ENCODE results near the gene DCLK3.

Gene DCLK3

GRCh38 chr3:36734742-36735141 is 29.6 kb downstream of the DCLK3 start:
- H3K4me3 ChIP-seq (replicated peaks; ENCODE audit: insufficient read depth, low read length), result no peak overlapping the region
- no peaks in the 10 kb centered on the region for H3K27me3 ChIP-seq (ENCODE audit: insufficient read depth, poor library complexity, severe bottlenecking)
- TF ChIP-seq SPI1 (IDR thresholded peaks at IDR 0.05; ENCODE audit: borderline replicate concordance, low read depth), result no peak
- no peak for TF ChIP-seq POLR2AphosphoS5 (IDR thresholded peaks at IDR 0.05; ENCODE audit: low read depth)
- no peak for TF ChIP-seq CTCF (IDR thresholded peaks at IDR 0.05; ENCODE audit: insufficient read depth, low read length)
- TF ChIP-seq REST (IDR thresholded peaks at IDR 0.05; ENCODE audit: insufficient replicate concordance, low read depth), result no peak
- no peak for TF ChIP-seq GABPA (IDR thresholded peaks at IDR 0.05; ENCODE audit: low read depth)
- no peak overlapping the region for H3K27ac ChIP-seq (replicated peaks)
- DNase-seq (ENCODE audit: low read depth in 1 of 2, low spot score in 1 of 2), result no peak

GRCh38 chr3:36733723-36734122 is 30.6 kb downstream of the DCLK3 start:
- TF ChIP-seq REST (IDR thresholded peaks at IDR 0.05; ENCODE audit: insufficient replicate concordance, low read depth), result no peak
- no peak for TF ChIP-seq CTCF (IDR thresholded peaks at IDR 0.05; ENCODE audit: insufficient read depth, low read length)
- no peak for TF ChIP-seq SPI1 (IDR thresholded peaks at IDR 0.05; ENCODE audit: borderline replicate concordance, low read depth)
- no peak for TF ChIP-seq POLR2AphosphoS5 (IDR thresholded peaks at IDR 0.05; ENCODE audit: low read depth)
- TF ChIP-seq GABPA (IDR thresholded peaks at IDR 0.05; ENCODE audit: low read depth), result no peak
- no peaks in the 10 kb centered on the region for H3K27me3 ChIP-seq (ENCODE audit: insufficient read depth, poor library complexity, severe bottlenecking)
- H3K27ac ChIP-seq (replicated peaks), result no peak overlapping the region
- no peak for DNase-seq (ENCODE audit: low read depth in 1 of 2, low spot score in 1 of 2)
- H3K4me3 ChIP-seq (replicated peaks; ENCODE audit: insufficient read depth, low read length), result no peak overlapping the region

- DNase-seq (ENCODE audit: low read depth in 1 of 2, low spot score in 1 of 2), result no peak
- no peaks in the 10 kb centered on the region for H3K27me3 ChIP-seq (ENCODE audit: insufficient read depth, poor library complexity, severe bottlenecking)
- TF ChIP-seq CTCF (IDR thresholded peaks at IDR 0.05; ENCODE audit: insufficient read depth, low read length) (no peak), POLR2AphosphoS5 (IDR thresholded peaks at IDR 0.05; ENCODE audit: low read depth) (no peak), REST (IDR thresholded peaks at IDR 0.05; ENCODE audit: insufficient replicate concordance, low read depth) (no peak), GABPA (IDR thresholded peaks at IDR 0.05; ENCODE audit: low read depth) (no peak), SPI1 (IDR thresholded peaks at IDR 0.05; ENCODE audit: borderline replicate concordance, low read depth) (no peak)
- H3K4me3 ChIP-seq (replicated peaks; ENCODE audit: insufficient read depth, low read length), result no peak overlapping the region
- H3K27ac ChIP-seq (replicated peaks), result no peak overlapping the region
These were observed 31.1 kb downstream of the DCLK3 start for GRCh38 chr3:36733162-36733696.
